HG03342 (cell line): ENCODE results near the gene HPX.

ENCODE experiments used
- ATAC-seq: cut with Tn5 transposase; IDR thresholded peaks from one replicate; pipeline ENCODE4 v1.9.1; 2021; ENCODE audit warnings: mild to moderate bottlenecking, moderate library complexity; ENCODE audit not compliant: unreplicated experiment

The HPX gene

DNA sequence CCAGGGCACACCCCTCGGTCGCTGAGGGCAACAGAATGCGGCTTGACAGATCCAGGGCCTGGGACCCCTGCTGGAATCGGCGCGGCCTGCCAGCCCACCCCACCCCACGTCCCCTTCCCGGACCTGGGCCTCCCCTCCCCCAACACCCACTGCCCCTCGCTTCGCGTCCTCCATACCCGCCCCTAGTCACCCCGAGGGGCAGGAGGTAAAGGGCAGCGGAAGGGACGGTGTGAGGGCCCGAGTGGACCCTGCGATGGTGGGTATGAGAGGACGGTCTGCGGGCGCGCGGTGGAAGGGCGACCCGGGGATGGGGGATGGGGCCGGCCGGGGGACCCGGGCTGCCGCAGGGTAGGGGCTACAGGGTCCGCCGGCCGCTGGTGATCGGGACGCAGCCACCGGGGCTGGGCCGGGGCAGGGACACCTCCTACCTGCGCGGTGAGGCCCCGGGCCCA, 22.2 kb downstream of the HPX start:
- peak; percentile 15 for ATAC-seq

DNA sequence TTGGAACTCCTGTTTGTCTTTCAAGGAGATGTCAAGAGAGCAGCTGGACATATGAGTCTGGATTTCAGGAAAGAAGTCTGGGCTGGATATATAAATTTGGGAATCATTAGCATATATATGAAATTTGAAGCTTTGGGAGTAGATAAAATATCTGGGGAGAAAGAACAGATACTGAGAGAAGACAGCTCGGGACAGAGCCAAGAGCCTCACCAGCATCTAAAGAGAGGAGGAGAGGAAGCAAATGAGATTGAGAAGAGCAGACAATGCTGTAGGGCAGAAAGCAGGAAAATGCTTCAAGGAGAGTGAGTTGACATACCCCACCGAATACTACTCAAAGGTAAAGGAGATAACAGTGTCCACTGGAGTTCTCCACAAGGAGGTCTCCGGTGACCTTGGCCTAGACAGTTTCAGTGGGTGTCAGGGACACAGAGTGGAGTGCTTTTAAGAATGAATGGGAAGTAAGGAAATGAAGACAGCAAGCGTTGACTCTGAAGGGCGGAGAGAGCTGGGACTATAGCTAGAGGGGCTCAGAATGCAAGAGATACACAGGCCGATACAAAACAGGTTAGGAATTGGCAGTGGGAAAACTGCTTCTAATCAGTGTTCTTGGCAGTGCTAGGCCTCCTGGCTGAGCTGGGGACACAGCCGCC, 22.8 kb downstream of the HPX start:
- no peak for ATAC-seq

DNA sequence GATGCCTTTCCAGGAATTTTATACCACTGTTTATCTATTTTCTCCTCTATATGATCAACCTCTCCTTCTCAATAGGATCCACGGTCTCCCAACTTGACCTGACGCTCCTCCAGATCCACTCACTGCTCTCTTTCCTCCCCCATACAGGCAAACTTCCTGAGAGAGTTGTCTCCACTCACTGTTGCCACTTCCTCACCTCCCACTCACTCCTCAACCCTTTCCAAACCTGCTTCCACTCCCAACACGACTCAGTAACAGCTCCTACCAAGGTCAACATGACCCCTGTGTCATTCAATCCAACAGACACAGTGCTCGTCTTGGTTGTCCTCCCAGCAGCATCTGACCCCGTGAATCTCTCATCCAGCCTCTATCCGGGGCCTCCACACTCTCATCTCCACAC, 25.0 kb downstream of the HPX start:
- no peak for ATAC-seq

DNA sequence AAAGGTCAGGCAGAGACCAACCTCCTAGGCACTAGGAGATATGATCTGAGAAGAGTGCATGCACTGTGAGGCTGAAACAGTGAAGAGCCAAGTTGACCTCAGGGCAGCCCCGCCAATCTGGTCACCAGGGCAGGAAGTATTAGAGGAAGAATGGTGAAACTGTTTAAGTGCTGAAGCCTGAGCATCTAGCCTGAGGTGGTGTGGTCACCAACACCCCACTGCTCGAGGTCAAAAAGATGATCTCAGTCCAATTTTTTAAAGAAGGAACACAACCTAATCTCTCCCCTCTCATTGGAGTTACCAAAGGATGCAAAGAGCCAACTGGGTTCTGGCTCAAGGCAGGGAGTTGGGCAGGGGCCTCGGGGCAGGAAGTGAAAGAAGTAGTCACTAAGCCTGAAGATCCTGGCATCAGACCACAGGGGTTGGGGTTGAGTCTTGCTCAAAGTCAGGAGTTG, 25.9 kb downstream of the HPX start:
- no peak for ATAC-seq

DNA sequence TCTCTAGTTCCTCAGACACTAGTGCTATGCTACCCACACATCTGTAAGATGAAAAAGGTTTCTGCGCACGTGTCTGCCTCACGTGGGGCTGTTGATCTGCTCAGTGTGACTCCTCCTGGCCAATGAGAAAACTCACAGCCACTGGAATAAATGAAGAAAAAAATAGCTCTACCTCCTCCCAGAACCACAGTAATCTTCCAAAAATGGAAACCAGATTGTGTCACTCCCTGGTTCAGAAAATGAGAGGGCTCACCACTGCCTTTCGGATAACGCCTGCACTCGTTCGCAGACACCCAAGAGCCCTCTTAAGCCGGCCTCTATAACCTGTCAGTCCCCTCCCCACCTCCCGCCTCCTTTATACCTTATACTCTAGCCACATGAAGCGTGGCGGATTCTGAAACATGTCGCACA, 27.0 kb downstream of the HPX start:
- no peak for ATAC-seq

DNA sequence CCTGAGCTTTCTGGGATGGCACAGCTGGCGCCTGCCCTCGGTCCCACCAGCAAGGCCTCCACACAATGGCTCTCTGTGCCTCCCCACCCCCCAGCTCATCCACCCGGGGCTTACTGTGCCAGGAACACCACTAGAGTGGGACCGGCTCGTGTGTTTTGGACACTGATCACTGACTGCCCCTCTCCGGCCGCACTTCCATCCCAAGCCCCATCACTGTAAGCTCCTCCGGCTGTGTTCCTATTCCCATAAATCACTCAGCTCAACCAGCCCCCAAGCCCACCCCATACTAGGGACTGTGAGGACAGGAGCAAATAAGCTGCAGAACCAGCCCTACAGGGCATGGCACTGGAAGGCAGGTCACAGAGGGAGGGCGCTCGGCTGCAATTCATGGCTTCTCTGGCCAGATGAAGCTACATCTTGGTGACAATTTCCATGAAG, 29.2 kb downstream of the HPX start:
- no peak for ATAC-seq

DNA sequence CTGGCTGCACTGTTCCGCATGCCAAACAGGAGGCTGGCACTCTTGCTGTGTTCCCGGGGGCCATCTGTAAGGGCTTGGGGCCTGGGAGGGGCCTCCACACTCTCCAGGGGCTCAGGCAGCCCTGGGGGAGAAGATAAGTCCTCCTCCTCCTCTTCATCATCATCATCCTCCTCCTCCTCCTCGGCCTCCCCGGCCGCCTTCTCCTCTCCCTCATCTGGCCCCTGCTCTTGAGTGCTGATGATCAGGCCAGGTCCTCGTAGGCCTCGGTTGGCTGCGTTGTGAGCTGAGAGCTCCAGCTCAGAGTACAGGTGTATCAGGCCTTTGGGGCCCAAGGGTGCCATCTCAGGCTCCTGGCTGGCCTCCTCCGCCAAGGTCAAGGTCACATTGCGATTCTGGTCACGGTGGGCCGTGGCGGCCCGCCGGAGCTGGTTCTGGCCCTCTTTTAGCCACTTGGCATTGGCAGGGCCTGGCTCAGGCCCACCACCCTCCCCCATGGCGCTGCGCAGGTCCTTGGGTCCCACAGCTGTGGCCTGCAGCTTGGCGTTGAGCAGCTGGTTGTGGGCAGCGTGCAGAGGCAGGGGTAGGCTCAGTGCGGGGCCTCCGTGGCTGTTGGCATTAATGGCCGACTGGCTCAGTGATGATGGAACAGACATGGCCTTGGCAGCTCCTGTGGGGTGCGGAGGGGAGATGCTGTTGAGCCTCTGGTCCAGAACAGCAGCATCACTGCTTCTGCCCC, 29.9 kb downstream of the HPX start:
- no peak for ATAC-seq

DNA sequence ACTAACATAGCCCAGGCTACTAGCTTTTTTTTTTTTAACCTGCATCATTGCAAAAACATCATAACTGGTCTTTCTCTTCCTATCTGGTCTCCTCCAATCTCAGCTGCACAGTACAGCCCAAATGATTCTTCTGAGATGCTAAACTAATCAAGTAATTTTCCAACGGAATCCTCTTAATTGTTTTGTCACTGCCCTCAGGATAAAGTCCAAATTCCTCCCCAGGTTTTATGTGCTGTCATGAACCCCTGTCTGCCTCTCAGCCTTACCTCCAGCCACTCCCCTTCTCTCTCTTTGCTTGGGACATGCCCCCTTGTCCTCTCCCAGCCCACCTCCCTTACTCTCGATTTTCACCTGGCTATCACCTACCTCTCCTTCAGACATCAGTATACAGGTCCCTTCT, 34.4 kb downstream of the HPX start:
- no peak for ATAC-seq

DNA sequence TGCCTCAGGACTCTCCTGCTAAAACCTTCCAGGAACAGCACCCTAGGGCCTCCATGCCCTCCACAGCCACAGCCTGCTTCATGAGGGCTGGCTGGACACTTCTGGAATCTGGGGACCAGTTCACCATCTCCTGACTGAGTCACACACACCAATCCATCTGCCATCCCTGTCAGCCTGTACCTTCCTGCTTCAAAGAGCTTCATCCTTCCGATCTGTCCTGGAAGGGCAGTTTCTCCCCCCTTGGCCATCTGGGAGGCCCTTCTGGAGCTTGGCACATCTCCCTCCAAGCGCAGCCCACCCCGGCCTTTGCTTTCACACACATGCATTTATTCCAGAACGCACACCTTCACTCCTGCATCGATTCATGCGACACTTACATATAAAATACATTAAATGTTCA, 34.9 kb downstream of the HPX start:
- ATAC-seq: no peak

DNA sequence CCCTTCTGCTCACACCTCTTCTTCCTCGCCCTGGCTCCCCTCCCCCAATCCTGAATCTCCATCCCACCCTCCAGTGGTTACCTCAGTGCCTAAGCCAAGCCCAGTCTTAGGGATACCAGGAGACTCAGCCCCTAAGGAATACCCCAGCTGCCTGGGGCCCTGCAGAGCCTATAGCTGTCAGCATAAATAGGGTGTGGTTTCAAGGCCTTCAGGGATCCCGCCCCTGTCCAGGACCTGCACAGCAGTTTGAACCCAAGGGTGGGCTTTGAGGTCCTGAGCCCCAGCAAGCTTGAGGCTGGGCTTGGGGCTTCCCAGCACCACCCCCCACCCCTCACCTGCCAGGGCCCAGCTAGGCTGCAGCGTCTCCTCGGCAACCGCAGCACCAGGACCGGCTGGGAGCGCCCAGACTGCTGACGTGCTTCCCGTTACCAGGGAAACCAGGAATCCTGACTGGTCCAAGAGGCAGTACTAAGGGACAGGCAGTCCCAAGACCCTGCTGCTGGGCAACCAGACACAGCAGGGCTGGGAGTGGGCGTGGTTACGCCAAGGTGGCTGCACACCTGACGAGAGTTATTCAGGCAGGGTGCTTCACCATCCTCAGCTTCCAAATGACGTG, 35.6 kb downstream of the HPX start:
- no peak for ATAC-seq

DNA sequence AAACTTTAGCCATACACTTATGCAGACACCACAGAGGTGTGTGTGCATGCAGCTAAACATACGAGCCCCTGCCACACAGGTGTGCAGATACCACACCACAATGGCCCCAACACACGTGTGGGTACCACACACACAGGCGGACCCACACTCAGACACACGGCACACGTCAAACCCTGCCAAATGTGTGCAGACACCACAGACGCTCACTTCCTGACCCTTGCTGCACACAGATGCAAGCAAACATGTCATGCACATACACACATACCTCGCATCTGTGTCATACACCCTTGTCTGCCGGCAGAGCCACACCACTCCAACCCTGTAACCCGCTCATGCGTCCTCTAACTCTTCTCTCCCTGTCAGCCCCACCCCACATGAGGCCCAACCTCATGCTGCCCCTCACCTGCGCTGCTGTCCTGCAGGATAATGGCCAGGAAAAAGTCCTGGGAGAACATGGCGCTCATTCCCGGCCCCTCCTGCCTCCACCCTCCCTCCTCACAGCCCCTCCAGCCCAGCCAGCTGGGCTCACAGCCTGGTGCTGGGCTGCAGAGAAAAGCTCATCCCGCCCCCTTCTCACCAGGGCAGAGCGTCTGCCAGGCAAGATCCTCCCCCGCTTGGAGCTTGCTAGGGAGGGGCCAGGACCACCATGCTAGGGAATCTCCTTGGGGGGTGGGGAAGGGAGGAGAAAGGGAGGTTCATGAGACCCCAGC, 36.3 kb downstream of the HPX start:
- no peak for ATAC-seq

DNA sequence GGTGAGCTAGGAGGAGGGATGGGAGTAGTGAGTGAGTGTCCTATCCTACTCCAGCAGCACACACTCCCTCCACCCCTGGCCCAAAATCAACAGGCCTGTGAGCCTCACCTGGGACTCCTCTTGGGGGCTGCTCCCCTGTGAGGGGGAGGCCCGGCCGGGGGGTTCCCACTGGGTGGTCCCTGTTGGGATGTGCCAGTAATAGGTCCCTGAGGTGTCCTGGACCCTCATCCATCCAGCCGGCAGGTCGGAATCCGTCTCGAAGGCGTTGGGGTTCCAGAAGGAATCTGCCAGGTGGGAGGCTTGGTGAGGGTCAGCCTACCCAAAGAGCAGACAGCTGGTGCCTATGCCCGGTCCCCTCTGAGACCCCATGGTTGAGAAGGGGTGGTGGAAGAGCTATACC, 37.2 kb downstream of the HPX start:
- ATAC-seq: no peak

DNA sequence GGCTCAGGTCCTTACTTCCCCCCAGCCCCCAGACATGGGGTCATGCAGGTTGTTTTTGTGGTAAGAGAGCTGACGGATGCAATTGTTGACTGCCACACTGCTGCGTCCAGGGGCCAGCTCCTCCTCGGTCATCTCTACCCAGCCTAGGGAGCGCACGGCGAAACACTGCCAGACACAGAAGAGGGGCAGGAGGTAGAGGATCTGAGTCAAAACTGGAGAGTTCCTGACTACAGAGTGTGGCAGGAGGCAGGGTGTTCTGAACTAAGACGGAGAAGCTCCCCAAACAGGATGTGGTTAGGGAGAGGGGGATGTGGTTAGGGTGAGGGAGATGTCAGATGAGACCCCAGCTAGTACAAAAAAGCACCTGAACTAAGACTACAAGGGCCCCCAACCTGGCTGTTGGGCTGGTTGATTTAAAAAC, 38.2 kb downstream of the HPX start:
- peak; percentile 89 for ATAC-seq

DNA sequence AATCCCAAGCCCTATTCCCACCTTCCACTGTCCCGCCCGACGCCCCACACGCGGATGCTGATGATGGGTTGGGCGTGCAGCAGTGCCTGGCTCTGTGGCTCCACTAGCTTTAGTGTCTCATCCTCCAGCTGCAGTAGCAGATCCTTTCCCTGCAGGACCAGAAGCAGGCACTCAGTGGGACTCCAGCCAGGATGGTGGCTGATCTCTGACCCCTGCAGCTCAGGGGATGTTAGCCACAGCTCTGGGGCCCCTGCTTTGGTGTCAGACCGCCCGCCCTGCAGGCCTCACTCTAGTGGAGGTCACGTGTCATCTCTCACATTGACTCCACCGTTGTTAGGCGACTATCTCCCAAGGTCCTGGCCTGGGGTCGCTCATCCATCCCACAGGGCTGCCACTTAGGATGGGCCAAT, 38.7 kb downstream of the HPX start:
- peak; percentile 48 for ATAC-seq

DNA sequence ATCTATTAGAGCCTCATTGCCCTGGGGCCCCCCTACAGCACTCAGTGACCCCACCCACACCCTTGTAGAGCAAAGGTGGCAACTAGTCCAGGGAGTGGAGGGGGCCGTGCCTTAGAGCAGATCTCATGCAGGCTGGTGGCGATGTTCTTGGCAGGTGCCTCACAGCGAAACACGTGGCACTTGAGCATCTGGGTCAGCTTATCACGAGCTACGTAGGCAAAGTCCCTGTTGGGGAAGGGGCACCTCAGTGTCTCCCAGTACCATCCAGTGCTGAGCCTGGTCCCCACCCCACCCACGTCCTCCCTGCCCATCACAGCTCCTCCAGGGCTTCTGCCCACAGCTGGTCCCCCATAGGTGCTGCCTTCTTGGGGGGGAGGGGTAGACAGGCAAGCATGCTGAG, 39.3 kb downstream of the HPX start:
- ATAC-seq: no peak

DNA sequence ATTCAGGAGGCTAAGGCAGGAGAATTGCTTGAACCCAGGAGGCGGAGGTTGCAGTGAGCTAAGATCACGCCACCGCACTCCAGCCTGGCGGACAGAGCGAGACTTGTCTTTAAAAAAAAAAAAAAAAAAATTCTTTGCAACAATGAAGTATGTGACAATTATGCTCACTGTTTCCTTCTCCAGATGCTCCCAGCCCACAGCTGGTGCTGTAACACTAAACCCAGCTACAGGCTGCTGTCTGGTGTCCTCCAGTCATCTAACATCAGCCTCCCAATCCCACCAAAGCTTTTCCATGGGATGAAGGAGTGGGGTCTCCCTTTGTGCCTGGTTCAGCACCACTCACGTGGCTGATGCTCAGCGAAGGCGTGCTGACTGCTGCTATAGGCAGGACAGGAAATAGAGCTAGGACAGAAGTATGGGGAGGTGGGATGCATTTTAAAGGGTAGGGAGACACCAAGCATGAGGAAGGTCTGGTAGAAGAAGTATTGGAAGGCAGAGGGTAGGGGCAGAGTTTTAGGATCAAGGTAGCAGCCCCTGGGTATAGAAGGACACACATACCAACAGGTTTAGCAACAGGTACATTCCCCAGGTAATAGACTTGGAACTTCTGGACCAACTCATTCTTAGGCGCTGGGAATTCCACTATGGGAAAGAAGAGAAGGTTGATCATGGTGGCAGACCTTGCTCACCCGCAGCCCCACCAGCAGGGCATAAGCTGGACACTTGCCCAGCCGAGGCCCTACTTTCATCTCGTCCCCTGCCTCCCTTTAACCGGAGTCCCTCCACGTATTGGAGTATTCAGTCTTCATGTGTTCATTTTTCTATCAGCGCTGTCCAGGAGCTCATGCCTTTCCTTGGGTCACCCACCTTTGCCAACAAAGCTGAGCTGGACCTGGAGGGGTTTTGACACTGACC, 40.1 kb downstream of the HPX start:
- no peak for ATAC-seq

DNA sequence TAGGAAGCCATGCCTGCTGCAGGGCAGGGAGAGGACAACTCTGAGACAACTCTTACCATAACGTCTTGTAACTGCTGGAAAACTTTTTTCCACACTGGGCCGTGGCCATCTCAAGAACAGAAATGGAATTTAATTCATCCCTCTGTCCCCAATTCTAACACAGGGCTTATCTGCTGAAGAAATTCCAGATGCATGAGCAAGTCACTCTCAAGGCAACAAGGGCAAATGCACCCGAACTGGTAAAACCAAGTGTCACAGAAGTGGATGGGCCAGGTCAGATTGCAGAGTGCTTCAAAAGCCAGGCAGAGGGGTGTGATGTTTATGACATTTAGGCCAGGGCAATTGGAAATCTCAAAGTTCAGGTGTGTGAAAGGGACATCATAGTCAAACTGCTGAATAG, 43.2 kb downstream of the HPX start:
- no peak for ATAC-seq

DNA sequence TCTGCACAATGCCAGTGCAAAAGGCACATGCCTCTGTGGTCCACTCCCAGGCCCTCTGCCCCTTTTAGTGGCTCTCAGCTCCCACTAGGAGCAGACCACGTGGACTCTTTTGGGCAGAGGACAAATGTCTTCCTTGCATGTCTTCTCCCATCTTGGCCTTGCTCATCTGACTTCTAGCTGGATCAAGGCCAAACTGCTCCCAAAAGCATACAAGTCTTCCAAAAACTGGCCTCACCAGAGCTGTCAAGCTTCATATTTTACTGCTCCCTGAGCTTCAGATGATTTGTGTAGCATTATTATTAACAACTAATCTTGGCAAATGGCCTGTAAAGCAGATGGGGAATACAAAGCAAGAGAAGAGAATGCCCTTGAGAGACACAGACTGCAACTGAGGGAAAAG, 43.6 kb downstream of the HPX start:
- ATAC-seq: no peak

DNA sequence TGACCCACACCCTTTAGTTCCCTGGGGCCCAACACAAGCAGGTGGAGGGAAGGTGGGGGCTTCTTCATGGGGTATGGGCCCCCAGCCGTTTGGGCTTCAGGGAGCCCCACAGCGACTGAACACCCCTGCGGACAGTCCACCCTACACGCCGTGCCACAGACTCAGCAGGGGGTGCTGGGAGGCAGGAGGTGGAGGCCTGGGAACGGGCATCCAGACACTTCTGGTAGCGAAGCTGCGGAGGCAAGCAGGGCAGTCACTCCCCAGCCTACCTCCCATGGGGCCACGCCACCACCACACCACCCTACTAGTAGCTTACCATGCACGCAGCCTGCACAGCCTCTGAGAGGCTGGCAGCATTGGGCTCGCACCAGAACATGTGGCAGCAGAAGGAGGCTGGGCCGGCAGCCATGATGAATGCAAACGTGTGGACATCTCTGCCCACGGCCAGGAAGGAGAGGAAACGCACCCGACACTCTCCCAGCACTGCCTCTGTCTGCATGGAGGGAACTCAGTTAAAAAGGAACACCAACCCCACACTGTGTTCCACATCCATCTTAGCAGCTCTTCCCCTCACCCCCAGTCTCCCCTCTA, 45.2 kb downstream of the HPX start:
- no peak for ATAC-seq
